ENCODE measurements around the gene SEL1L3. TPM values are rescaled to one million over a fixed set of nuclear protein-coding genes. Genes with fewer than 3 reads are reported as not detected.

The SEL1L3 gene
- total and polyA plus RNA-seq, 2 donors (not counting 3 experiments of a cell fraction or from before 2014, with no cell fraction given) = 53.4 to 122 TPM

GRCh38 chr4:25792876-25793275, 69.9 kb downstream of the SEL1L3 start:
- ChIA-PET POLR2A (no interaction called here), CTCF (interaction anchor here (1.0 to 2.8 kb wide), 7 partner anchors 9 to 352 kb away, joined by 3 to 43 read pairs (median 5); no protein-coding TSS in a partner anchor)
- no peaks in the 10 kb centered on the region for H3K79me2 ChIP-seq (ENCODE audit: control insufficient read depth, insufficient read depth, low read length)
- DNase-seq (ENCODE audit: low read depth, low spot score) (no peak), FAIRE-seq (no peak)
- dilution Hi-C loops (cut with MboI; ENCODE audit: extremely low pct_ligation_motif_present, low sequenced_read_pairs) = no loop called here
- intact Hi-C loops (cut with micrococcal nuclease) = loop anchor here (1.0 kb wide), 1 partner anchor 353 kb away; no protein-coding TSS in a partner anchor
- no peaks in the 10 kb centered on the region for H3K9me3 ChIP-seq (replicated peaks; ENCODE audit: control insufficient read depth, insufficient read depth, low read length)
- H3K4me2 ChIP-seq (ENCODE audit: insufficient read depth, low read length) = no peak overlapping the region
- H3K9me1 ChIP-seq (replicated peaks; ENCODE audit: control insufficient read depth, extremely low read depth, insufficient read depth, low read length) = no peaks in the 10 kb centered on the region
- no peak overlapping the region for H3K9ac ChIP-seq (replicated peaks; ENCODE audit: extremely low read depth, insufficient read depth, low read length)
- TF ChIP-seq GATA2 (IDR thresholded peaks at IDR 0.05; ENCODE audit: insufficient read depth, insufficient read length, low read depth, low read length) = no peak
- no peak for TF ChIP-seq POLR2AphosphoS5 (IDR thresholded peaks at IDR 0.05; ENCODE audit: insufficient read depth, low read depth, low read length)
- TF ChIP-seq MYC (IDR thresholded peaks at IDR 0.05; ENCODE audit: low read depth, low read length) = no peak
- no peak for TF ChIP-seq EZH2 (IDR thresholded peaks at IDR 0.05; ENCODE audit: borderline replicate concordance, low read depth, low read length, severe bottlenecking)
- no peak for TF ChIP-seq FOS (IDR thresholded peaks at IDR 0.05; ENCODE audit: borderline replicate concordance, insufficient read depth, low read length)
- TF ChIP-seq JUN (IDR thresholded peaks at IDR 0.05; ENCODE audit: borderline replicate concordance, insufficient read depth, insufficient read length, low read depth) = no peak
- TF ChIP-seq MAX (IDR thresholded peaks at IDR 0.05; ENCODE audit: insufficient read depth, insufficient read length) = no peak
- TF ChIP-seq CTCF (IDR thresholded peaks at IDR 0.05; ENCODE audit: extremely low read depth in 1 of 2, insufficient read depth in 1 of 2, low read depth in 1 of 2, low read length in 2 of 2) = no peak
- TF ChIP-seq POLR2A (IDR thresholded peaks at IDR 0.05; ENCODE audit: low read depth, low read length) = no peak
- peaks cover 0 to 20% of the 10 kb centered on the region in 2 experiments for H3K36me3 ChIP-seq (ENCODE audit: control insufficient read depth in 2 of 2, extremely low read depth in 1 of 2, insufficient read depth in 2 of 2, low read length in 2 of 2)
- H3K27ac ChIP-seq (ENCODE audit: insufficient read depth, low read depth, low read length) = no peak overlapping the region
- no peaks in the 10 kb centered on the region for H4K20me1 ChIP-seq (replicated peaks; ENCODE audit: control insufficient read depth, extremely low read depth, insufficient read depth, low read length)
- no peaks in the 10 kb centered on the region for H3K27me3 ChIP-seq (ENCODE audit: control insufficient read depth in 2 of 2, insufficient read depth in 2 of 2, low read length in 2 of 2)
- H2AFZ ChIP-seq (ENCODE audit: low read depth, low read length) = no peak overlapping the region
- H3K4me1 ChIP-seq (ENCODE audit: control insufficient read depth, extremely low read depth, insufficient read depth, low read length) = no peaks in the 10 kb centered on the region
- H3K4me3 ChIP-seq (replicated peaks in 1 of 3; ENCODE audit: insufficient read depth in 1 of 3, low read depth in 1 of 3, low read length in 3 of 3) = no peak overlapping the region
- BruUV-seq (replicated peaks) = no TSS peak

All from endothelial cell of umbilical vein (primary cell).